B cell (primary cell): ENCODE results near the gene TSEN34. TPM values are rescaled to one million over a fixed set of nuclear protein-coding genes. Genes with fewer than 3 reads are reported as not detected.

ENCODE experiments used
- ATAC-seq: fragments of 200-7000 bp; cut with Tn5 transposase; one replicate; pipeline ENCODE4 v1.10.0; 2021; ENCODE audit warnings: low read depth, mild to moderate bottlenecking, moderate number of reproducible peaks, moderate library complexity
- CTCF ChIA-PET: fragments of 350-600 bp; sonication (Branson Sonifier 250); formaldehyde crosslinking; loops from one replicate; lab custom pipeline; 2021; ENCODE audit warnings: antibody characterized with exemption, inconsistent platforms; lab: Charles Lee
- POLR2A ChIA-PET: fragments of 350-600 bp; sonication (Branson Sonifier 250); formaldehyde crosslinking; loops from one replicate; lab custom pipeline; 2021; ENCODE audit warnings: antibody characterized with exemption; lab: Charles Lee
- DNase-seq: peaks from one replicate; pipeline ENCODE4 v3.0.0; 2013
- H2AFZ ChIP-seq: 2 replicates; pipeline ENCODE4 v1.6.1; 2012; ENCODE audit warnings: mild to moderate bottlenecking, low read depth, low read length; ENCODE audit not compliant: insufficient read depth, poor library complexity, severe bottlenecking
- H3K27ac ChIP-seq, 2 donors: 1 replicate in 1 of 2; 2 replicates in 1 of 2; pipeline ENCODE4 v1.5.1; 2012 to 2013; ENCODE audit warnings: low read length in 2 of 2, mild to moderate bottlenecking in 2 of 2, moderate library complexity in 1 of 2
- H3K27me3 ChIP-seq, 4 experiments: fragments of 200-600 bp in 1 of 4; sonication (generic) in 1 of 4; replicated peaks in 1 of 4; 1 replicate in 2 of 4; 2 replicates in 2 of 4; pipeline versions ENCODE4 v1.6.1 to v1.7.0; 2013 to 2016; ENCODE audit warnings: low read length in 3 of 4, mild to moderate bottlenecking in 2 of 4, mixed read lengths in 1 of 4, moderate library complexity in 1 of 4; ENCODE audit not compliant: insufficient read depth in 4 of 4, control insufficient read depth in 3 of 4; ENCODE audit errors: control extremely low read depth in 1 of 4
- H3K36me3 ChIP-seq, 2 experiments: replicated peaks in 1 of 2; 1 replicate in 1 of 2; 2 replicates in 1 of 2; pipeline versions ENCODE4 v1.6.1 to v1.7.1; 2013; ENCODE audit warnings: low read length in 1 of 2; ENCODE audit not compliant: insufficient read depth in 2 of 2, control insufficient read depth in 1 of 2; ENCODE audit errors: control extremely low read depth in 1 of 2, extremely low read depth in 1 of 2
- H3K4me1 ChIP-seq, 2 donors: fragments of 200-600 bp in 1 of 2; sonication (generic) in 1 of 2; 1 replicate in 1 of 2; 2 replicates in 1 of 2; pipeline versions ENCODE4 v1.5.1 to v1.6.1; 2013 to 2017; ENCODE audit warnings: low read length in 2 of 2; ENCODE audit not compliant: control insufficient read depth in 2 of 2, insufficient read depth in 2 of 2
- H3K4me2 ChIP-seq: replicated peaks from 2 replicates; pipeline ENCODE3; 2012; ENCODE audit warnings: mild to moderate bottlenecking, low read depth, low read length; ENCODE audit not compliant: poor library complexity, severe bottlenecking
- H3K4me3 ChIP-seq, 5 experiments: fragments of 200-600 bp in 1 of 5; sonication (generic) in 1 of 5; 1 replicate in 3 of 5; 2 replicates in 2 of 5; pipeline versions ENCODE4 v1.5.1 to v1.7.0; 2011 to 2016; ENCODE audit warnings: low read length in 4 of 5, mild to moderate bottlenecking in 4 of 5, low read depth in 2 of 5, control low read depth in 1 of 5, moderate library complexity in 1 of 5; ENCODE audit not compliant: insufficient read depth in 1 of 5; ENCODE audit errors: control extremely low read depth in 1 of 5, extremely low read depth in 1 of 5
- H3K79me2 ChIP-seq: fragments of 200-600 bp; sonication (generic); one replicate; pipeline ENCODE4 v1.6.0; 2016; ENCODE audit warnings: low read length; ENCODE audit not compliant: control insufficient read depth, insufficient read depth
- H3K9ac ChIP-seq: fragments of 200-600 bp; sonication (generic); 2 replicates; pipeline ENCODE4 v1.6.1; 2017; ENCODE audit warnings: mild to moderate bottlenecking, low read length, moderate library complexity
- H3K9me3 ChIP-seq, 3 donors: one replicate each; pipeline versions ENCODE4 v1.6.1 to v1.7.1; 2013; ENCODE audit warnings: low read length in 2 of 3; ENCODE audit not compliant: control insufficient read depth in 2 of 3, insufficient read depth in 1 of 3; ENCODE audit errors: control extremely low read depth in 1 of 3
- H4K20me1 ChIP-seq: 2 replicates; pipeline ENCODE4 v1.6.0; 2012; ENCODE audit warnings: mild to moderate bottlenecking, low read length; ENCODE audit not compliant: insufficient read depth, control insufficient read depth, poor library complexity, severe bottlenecking
- H3K27ac Mint-ChIP-seq: one replicate; pipeline ENCODE4 v1.8.0; 2021; ENCODE audit warnings: mixed read lengths
- H3K27me3 Mint-ChIP-seq: one replicate; pipeline ENCODE4 v1.8.0; 2021; ENCODE audit warnings: mixed read lengths
- H3K4me1 Mint-ChIP-seq: one replicate; pipeline ENCODE4 v1.8.0; 2021; ENCODE audit warnings: mixed read lengths
- H3K4me3 Mint-ChIP-seq: one replicate; pipeline ENCODE4 v1.8.0; 2021; ENCODE audit warnings: mixed read lengths
- H3K9me3 Mint-ChIP-seq: one replicate; pipeline ENCODE4 v1.8.0; 2022; ENCODE audit warnings: mixed read lengths; ENCODE audit not compliant: insufficient read depth
- CTCF ChIP-seq: fragments of 200-600 bp; IDR thresholded peaks from one replicate; pipeline ENCODE4 v1.8.0; 2022; ENCODE audit warnings: antibody characterized with exemption, mild to moderate bottlenecking
- EZH2 ChIP-seq: IDR thresholded peaks from 2 replicates; pipeline ENCODE4 v1.6.1; 2012; ENCODE audit warnings: borderline replicate concordance, low read depth, mild to moderate bottlenecking, moderate library complexity, low read length; ENCODE audit not compliant: insufficient read depth, poor library complexity, severe bottlenecking
- WGBS: methylation state at CpG from one replicate; pipeline ENCODE4 v1.1.5; 2013; ENCODE audit warnings: missing lambda C conversion rate; ENCODE audit not compliant: insufficient coverage; 5-methylcytosine and 5-hydroxymethylcytosine counted together
- intact Hi-C: fragments of 100-400 bp; cut with micrococcal nuclease; formaldehyde crosslinking; loops from one replicate; pipeline ENCODE4 v1.10.0; 2022
- polyA plus RNA-seq: library from polyadenylated mRNA; depleted of rRNA; stranded (reverse); fragments of >200 nt; gene quantifications from 2 replicates; pipeline ENCODE4 v1.2.3, GENCODE V29; 2012
- total RNA-seq, 2 donors: library from RNA; stranded (reverse); fragments of 120-200 nt in 1 of 2; gene quantifications; 1 replicate in 1 of 2; 2 replicates in 1 of 2; pipeline versions ENCODE4 v1.2.3 to v1.2.4, GENCODE V29; 2013 to 2022

The TSEN34 gene
- total and polyA plus RNA-seq, 2 donors (not counting 1 experiment from before 2014, with no cell fraction given): 17.6 to 25.1 TPM

GRCh38 chr19:54153731-54154326, 37.3 kb upstream of the TSEN34 start:
- no peaks in the 10 kb centered on the region for H3K9me3 Mint-ChIP-seq
- ChIA-PET CTCF (no interaction called here), POLR2A (no interaction called here)
- no peak for TF ChIP-seq EZH2
- no peak overlapping the region for H3K27ac Mint-ChIP-seq
- H3K27ac ChIP-seq: no peak overlapping the region
- H3K79me2 ChIP-seq: peaks cover 17% of the 10 kb centered on the region
- DNase-seq (no peak), ATAC-seq (no peak)
- H3K9ac ChIP-seq: no peak overlapping the region
- H3K4me3 ChIP-seq: no peak overlapping the region
- peaks cover 8 to 10% of the 10 kb centered on the region in 2 donors for H3K4me1 ChIP-seq
- H3K36me3 ChIP-seq: peaks cover 2 to 79% of the 10 kb centered on the region in 2 experiments
- H3K27me3 Mint-ChIP-seq: no peaks in the 10 kb centered on the region
- WGBS: 96% methylated on average over 9 of the region's 10 CpGs
- H3K4me1 Mint-ChIP-seq: peaks cover 12% of the 10 kb centered on the region
- no peaks in the 10 kb centered on the region for H3K27me3 ChIP-seq
- H2AFZ ChIP-seq: no peak overlapping the region
- no peak overlapping the region for H3K4me3 Mint-ChIP-seq
- peaks cover 81% of the 10 kb centered on the region for H4K20me1 ChIP-seq
- H3K4me2 ChIP-seq: no peak overlapping the region
- H3K9me3 ChIP-seq: no peaks in the 10 kb centered on the region
- intact Hi-C loops: no loop called here

- CTCF ChIA-PET: no interaction called here
- Histone ChIP-seq H3K27me3 (no peaks in the 10 kb centered on the region), H4K20me1 (peaks cover 77% of the 10 kb centered on the region), H3K79me2 (peaks cover 23% of the 10 kb centered on the region), H2AFZ (no peak overlapping the region), H3K36me3 (peaks cover 2 to 69% of the 10 kb centered on the region in 2 experiments), H3K27ac (peak overlapping the region in 1 of 2 donors; percentile 6), H3K4me2 (no peak overlapping the region), H3K4me3 (no peak overlapping the region), H3K9me3 (no peaks in the 10 kb centered on the region), H3K9ac (no peak overlapping the region), H3K4me1 (peaks cover 11 to 13% of the 10 kb centered on the region in 2 donors)
- DNase-seq (no peak), ATAC-seq (no peak)
- H3K4me3 Mint-ChIP-seq: no peak overlapping the region
- H3K27ac Mint-ChIP-seq: peak overlapping the region; percentile 53
- no peak for TF ChIP-seq EZH2
- TF ChIP-seq CTCF: no peak
- no peaks in the 10 kb centered on the region for H3K27me3 Mint-ChIP-seq
- WGBS: 58% methylated on average over 6 of the region's 18 CpGs
- peaks cover 21% of the 10 kb centered on the region for H3K4me1 Mint-ChIP-seq
- H3K9me3 Mint-ChIP-seq: no peaks in the 10 kb centered on the region
- intact Hi-C loops: no loop called here
- POLR2A ChIA-PET: no interaction called here
Observed at GRCh38 chr19:54154603-54155345, 36.3 kb upstream of the TSEN34 start.
